Coronary artery (tissue), 2 donors: ENCODE results near the gene PLEKHG1.

ENCODE experiments used
- DNase-seq: peaks from one replicate; pipeline ENCODE4 v3.0.0-alpha.2; 2017; ENCODE audit warnings: low spot score
- H3K27ac ChIP-seq, 2 donors: fragments of 200-600 bp; sonication (generic); one replicate each; pipeline ENCODE4 v1.5.1; 2016 to 2019
- H3K4me3 ChIP-seq: fragments of 200-600 bp; sonication (generic); 2 replicates; pipeline ENCODE4 v1.5.1; 2016; ENCODE audit warnings: mild to moderate bottlenecking, moderate library complexity
- TF ChIP-seq, protein P1 (sequence below): fragments of 200-600 bp; sonication (generic); IDR thresholded peaks from one replicate; pipeline ENCODE4 v1.5.1; 2019; ENCODE audit warnings: antibody characterized with exemption

PLEKHG1 gene

DNA sequence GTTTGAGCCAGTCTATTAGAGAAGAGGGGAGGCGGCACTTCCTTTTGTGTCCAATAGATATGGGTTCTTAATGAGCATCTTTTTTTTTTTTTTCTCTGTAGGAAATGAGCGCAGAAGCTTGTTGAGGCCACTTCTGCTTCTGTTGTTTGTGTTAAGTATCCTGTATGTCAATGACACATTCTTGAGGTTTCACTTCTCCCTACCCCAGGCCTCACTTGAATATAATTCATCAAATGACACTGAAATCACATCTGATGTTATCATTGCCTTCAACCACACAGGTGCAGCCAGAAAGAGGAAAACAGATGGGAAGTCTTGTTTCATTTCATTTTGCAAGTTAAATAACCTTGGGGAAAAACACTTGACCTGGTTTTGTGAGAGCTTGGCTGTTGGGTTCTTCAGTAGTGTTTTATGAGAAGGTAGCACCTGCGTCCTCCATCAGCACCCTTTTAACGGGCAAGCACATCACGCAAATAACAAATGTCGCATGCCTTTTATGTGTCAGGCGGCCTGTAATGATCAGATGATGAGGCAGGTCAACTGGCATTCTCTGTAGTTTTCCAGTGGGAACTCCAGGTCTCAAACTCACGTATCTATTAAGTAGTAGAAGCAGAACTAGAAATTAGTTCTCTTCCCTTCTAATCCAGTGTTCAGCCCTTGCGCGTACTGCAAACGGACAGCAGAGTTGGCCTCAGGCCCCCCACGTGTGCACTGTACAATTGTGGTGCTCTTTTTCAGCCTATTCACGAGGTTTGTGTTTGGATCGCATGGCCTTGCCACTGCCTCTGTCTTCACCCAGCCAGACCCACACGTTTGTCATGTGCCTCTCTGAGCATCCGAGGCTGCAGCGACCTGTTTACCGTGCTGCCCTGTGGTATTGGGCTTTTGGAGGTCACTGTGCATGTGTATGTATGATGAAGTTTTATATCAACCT is 23.5 kb downstream of the PLEKHG1 start:
- TF ChIP-seq, protein P1, sequence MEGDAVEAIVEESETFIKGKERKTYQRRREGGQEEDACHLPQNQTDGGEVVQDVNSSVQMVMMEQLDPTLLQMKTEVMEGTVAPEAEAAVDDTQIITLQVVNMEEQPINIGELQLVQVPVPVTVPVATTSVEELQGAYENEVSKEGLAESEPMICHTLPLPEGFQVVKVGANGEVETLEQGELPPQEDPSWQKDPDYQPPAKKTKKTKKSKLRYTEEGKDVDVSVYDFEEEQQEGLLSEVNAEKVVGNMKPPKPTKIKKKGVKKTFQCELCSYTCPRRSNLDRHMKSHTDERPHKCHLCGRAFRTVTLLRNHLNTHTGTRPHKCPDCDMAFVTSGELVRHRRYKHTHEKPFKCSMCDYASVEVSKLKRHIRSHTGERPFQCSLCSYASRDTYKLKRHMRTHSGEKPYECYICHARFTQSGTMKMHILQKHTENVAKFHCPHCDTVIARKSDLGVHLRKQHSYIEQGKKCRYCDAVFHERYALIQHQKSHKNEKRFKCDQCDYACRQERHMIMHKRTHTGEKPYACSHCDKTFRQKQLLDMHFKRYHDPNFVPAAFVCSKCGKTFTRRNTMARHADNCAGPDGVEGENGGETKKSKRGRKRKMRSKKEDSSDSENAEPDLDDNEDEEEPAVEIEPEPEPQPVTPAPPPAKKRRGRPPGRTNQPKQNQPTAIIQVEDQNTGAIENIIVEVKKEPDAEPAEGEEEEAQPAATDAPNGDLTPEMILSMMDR = no peak
- Histone ChIP-seq H3K4me3 (no peak overlapping the region), H3K27ac (peak overlapping the region in 1 of 2 donors; percentile 17)
- DNase-seq = no peak

DNA sequence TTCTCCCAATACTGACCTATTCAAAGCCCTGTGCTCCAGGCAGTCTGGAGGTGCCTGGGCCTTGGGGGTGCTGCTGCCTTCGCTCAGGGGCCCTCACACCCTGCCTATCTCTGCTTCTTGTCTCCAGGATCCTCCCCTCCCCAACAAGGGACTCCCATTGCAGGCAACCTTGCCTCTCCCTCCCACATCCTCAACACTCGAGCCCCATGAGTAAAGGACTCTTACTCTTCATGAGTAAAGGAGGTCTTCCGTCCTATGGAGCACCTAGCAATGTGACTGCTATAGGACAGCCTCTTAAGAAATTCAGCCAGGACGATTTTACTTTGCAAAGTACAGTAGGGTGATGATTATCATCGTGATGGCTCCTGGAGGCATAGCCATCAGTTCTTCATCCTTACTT is 24.5 kb downstream of the PLEKHG1 start:
- TF ChIP-seq, protein P1 = no peak
- Histone ChIP-seq H3K4me3 (no peak overlapping the region), H3K27ac (no peak overlapping the region)
- DNase-seq = no peak

DNA sequence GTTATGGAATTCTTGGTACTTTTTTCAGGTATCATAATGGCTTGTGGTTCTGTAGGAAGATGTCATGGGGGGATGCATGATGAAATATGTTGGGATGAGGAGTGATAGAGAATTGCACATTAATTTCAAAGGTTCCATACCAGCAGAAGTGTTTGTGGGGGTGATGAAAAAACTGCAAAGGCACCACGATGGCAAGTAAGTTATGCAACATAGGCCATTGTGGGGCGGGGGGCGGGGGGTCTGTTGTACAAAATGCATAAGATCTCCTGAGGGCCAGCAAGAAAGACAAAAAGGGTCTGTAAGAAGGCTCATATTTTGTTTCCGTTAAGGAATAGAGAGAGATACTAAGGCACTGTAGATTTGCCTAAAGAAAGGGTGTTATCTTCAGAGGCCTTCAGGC is 26.2 kb downstream of the PLEKHG1 start:
- TF ChIP-seq, protein P1 = no peak
- DNase-seq = no peak
- no peak overlapping the region for H3K4me3 ChIP-seq
- H3K27ac ChIP-seq = no peak overlapping the region

DNA sequence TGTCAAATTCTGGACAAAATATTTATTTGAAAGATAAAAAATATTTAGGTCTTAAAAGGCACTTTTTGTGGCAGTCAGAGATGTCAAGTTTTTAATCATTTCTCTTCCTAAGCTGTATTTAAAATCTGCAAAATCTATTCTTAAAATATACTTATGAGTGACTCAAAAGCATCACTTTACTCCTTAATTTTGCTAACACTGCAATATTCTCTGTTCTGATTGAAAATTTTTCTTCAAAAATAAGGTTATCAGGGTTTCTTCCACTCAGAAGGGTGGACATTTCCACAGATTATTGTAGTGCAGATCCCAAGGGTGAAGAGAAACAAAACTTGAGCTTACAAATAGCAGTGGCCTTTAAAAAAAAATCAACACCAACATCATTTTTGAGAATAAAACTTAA is 27.5 kb downstream of the PLEKHG1 start:
- Histone ChIP-seq H3K4me3 (no peak overlapping the region), H3K27ac (no peak overlapping the region)
- TF ChIP-seq, protein P1 = no peak
- no peak for DNase-seq

DNA sequence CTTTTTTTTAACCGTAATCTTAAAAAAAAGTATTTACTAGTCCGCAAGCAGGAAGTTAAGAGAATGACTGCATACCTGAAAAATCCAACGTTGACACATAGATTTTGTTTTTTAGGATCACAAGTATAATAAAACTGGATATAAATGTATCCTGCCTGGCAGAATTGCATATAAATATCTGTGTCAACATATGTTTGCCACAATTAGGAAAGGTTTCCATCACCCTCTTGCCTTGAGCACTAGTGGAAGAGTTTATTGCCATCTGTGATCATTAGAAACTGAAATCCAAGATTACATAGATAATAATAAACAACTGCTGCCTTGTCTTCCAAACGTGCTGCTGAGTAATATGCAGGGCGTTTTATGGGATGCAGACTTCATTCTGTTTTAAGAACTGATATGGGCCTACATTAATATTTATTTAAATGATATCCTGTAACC is 27.9 kb downstream of the PLEKHG1 start:
- Histone ChIP-seq H3K27ac (no peak overlapping the region), H3K4me3 (no peak overlapping the region)
- no peak for DNase-seq
- TF ChIP-seq, protein P1 = no peak

DNA sequence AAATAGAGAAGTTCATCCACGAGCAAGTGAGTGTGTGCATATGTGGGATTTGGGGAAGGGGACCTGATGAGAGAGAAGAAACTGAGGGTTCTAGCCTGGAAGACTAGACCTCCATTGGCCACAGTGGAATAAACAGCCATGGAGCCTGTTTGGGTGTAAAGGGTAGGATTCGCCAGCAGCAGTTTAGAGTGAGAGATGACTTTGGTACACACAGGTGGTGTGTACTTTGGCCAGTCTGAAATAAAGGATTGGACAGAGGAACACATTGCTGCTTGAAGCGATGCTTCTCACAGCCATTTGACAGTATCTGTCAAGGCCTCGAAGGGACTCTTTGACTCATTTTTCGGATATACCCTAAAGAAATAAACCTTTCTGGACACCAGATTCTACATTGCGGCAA is 29.2 kb downstream of the PLEKHG1 start:
- TF ChIP-seq, protein P1 = no peak
- H3K27ac ChIP-seq = no peak overlapping the region
- no peak overlapping the region for H3K4me3 ChIP-seq
- no peak for DNase-seq
